ENCODE results near the gene FAM168B.

Gene FAM168B

GRCh38 chr2:131041402-131042147 is 51.7 kb downstream of the FAM168B start:
- no peak overlapping the region for H3K4me3 ChIP-seq (ENCODE audit: low read depth, low read length)
- no peak for TF ChIP-seq CTCF (IDR thresholded peaks at IDR 0.05; ENCODE audit: control insufficient read depth, extremely low read depth, insufficient read depth)
- DNase-seq (ENCODE audit: low read depth): no peak

- no peak for DNase-seq (ENCODE audit: low read depth)
- no peak for TF ChIP-seq CTCF (IDR thresholded peaks at IDR 0.05; ENCODE audit: control insufficient read depth, extremely low read depth, insufficient read depth)
- H3K4me3 ChIP-seq (ENCODE audit: low read depth, low read length): no peak overlapping the region
Measured at GRCh38 chr2:131040661-131041401, 52.4 kb downstream of the FAM168B start.

- TF ChIP-seq CTCF (IDR thresholded peaks at IDR 0.05; ENCODE audit: control insufficient read depth, extremely low read depth, insufficient read depth): no peak
- no peak for DNase-seq (ENCODE audit: low read depth)
- no peak overlapping the region for H3K4me3 ChIP-seq (ENCODE audit: low read depth, low read length)
Measured at GRCh38 chr2:131039908-131040660, 53.2 kb downstream of the FAM168B start.

GRCh38 chr2:131039535-131039907 is 53.7 kb downstream of the FAM168B start:
- no peak for DNase-seq (ENCODE audit: low read depth)
- H3K4me3 ChIP-seq (ENCODE audit: low read depth, low read length): no peak overlapping the region
- no peak for TF ChIP-seq CTCF (IDR thresholded peaks at IDR 0.05; ENCODE audit: control insufficient read depth, extremely low read depth, insufficient read depth)

GRCh38 chr2:131039101-131039440 is 54.2 kb downstream of the FAM168B start:
- TF ChIP-seq CTCF (IDR thresholded peaks at IDR 0.05; ENCODE audit: control insufficient read depth, extremely low read depth, insufficient read depth): no peak
- no peak for DNase-seq (ENCODE audit: low read depth)
- H3K4me3 ChIP-seq (ENCODE audit: low read depth, low read length): no peak overlapping the region

GRCh38 chr2:131038258-131039100 is 54.8 kb downstream of the FAM168B start:
- H3K4me3 ChIP-seq (ENCODE audit: low read depth, low read length): no peak overlapping the region
- no peak for TF ChIP-seq CTCF (IDR thresholded peaks at IDR 0.05; ENCODE audit: control insufficient read depth, extremely low read depth, insufficient read depth)
- no peak for DNase-seq (ENCODE audit: low read depth)

All from LNCaP clone FGC (cell line).